ENCODE measurements around the gene KAT6B. TPM values are rescaled to one million over a fixed set of nuclear protein-coding genes. Genes with fewer than 3 reads are reported as not detected.

The KAT6B gene
- total and polyA plus RNA-seq, 8 donors, result 3.7 to 109 (median 34.3) TPM

GRCh38 chr10:74855027-74855426, 28.6 kb downstream of the KAT6B start:
- H3K4me1 ChIP-seq, result peaks cover 27 to 79% (median 50%) of the 10 kb centered on the region in 4 donors
- intact Hi-C loops (cut with DNase I; ENCODE audit: low total_unique reads), result no loop called here
- H3K36me3 ChIP-seq, result no peaks in the 10 kb centered on the region
- peak; percentile 46 to 48 for DNase-seq
- peak overlapping the region in 4 of 5 donors; percentile 9 to 74 (median 34) for H3K27ac ChIP-seq
- 17 to 28% (median 22%) methylated on average over 2 of the region's 2 CpGs for WGBS, 5 donors
- H3K9me3 ChIP-seq, result no peaks in the 10 kb centered on the region
- no peak overlapping the region for H3K4me3 ChIP-seq
- no peaks in the 10 kb centered on the region for H3K27me3 ChIP-seq
- TF ChIP-seq EP300 (IDR thresholded peaks at IDR 0.05), result no peak
- TF ChIP-seq CTCF (IDR thresholded peaks at IDR 0.05), result no peak
- no peak for TF ChIP-seq POLR2AphosphoS5 (IDR thresholded peaks at IDR 0.05)
- no peak for TF ChIP-seq POLR2A (IDR thresholded peaks at IDR 0.05)

GRCh38 chr10:74855439-74855838, 29.0 kb downstream of the KAT6B start:
- H3K36me3 ChIP-seq, result no peaks in the 10 kb centered on the region
- H3K27me3 ChIP-seq, result no peaks in the 10 kb centered on the region
- DNase-seq, result no peak
- H3K9me3 ChIP-seq, result no peaks in the 10 kb centered on the region
- H3K27ac ChIP-seq, result peak overlapping the region in 3 of 5 donors; percentile 14 to 74 (median 53)
- H3K4me1 ChIP-seq, result peaks cover 26 to 79% (median 50%) of the 10 kb centered on the region in 4 donors
- no peak overlapping the region for H3K4me3 ChIP-seq
- intact Hi-C loops (cut with DNase I; ENCODE audit: low total_unique reads), result no loop called here
- no peak for TF ChIP-seq CTCF (IDR thresholded peaks at IDR 0.05)
- no peak for TF ChIP-seq POLR2AphosphoS5 (IDR thresholded peaks at IDR 0.05)
- TF ChIP-seq POLR2A (IDR thresholded peaks at IDR 0.05), result no peak
- no peak for TF ChIP-seq EP300 (IDR thresholded peaks at IDR 0.05)

GRCh38 chr10:74856940-74857339, 30.5 kb downstream of the KAT6B start:
- Histone ChIP-seq H3K36me3 (no peaks in the 10 kb centered on the region), H3K4me3 (no peak overlapping the region), H3K9me3 (no peaks in the 10 kb centered on the region), H3K4me1 (peaks cover 19 to 75% (median 47%) of the 10 kb centered on the region in 4 donors), H3K27me3 (no peaks in the 10 kb centered on the region), H3K27ac (no peak overlapping the region)
- no peak for DNase-seq
- WGBS, 5 donors, result 90 to 95% (median 94%) methylated on average over 3 of the region's 3 CpGs
- TF ChIP-seq CTCF (IDR thresholded peaks at IDR 0.05) (no peak), POLR2A (IDR thresholded peaks at IDR 0.05) (no peak), EP300 (IDR thresholded peaks at IDR 0.05) (no peak), POLR2AphosphoS5 (IDR thresholded peaks at IDR 0.05) (no peak)
- intact Hi-C loops (cut with DNase I; ENCODE audit: low total_unique reads), result no loop called here

- no peaks in the 10 kb centered on the region for H3K36me3 ChIP-seq
- no peak for TF ChIP-seq POLR2AphosphoS5 (IDR thresholded peaks at IDR 0.05)
- TF ChIP-seq EP300 (IDR thresholded peaks at IDR 0.05), result no peak
- TF ChIP-seq CTCF (IDR thresholded peaks at IDR 0.05), result no peak
- DNase-seq, result no peak
- intact Hi-C loops (cut with DNase I; ENCODE audit: low total_unique reads), result no loop called here
- peaks cover 16 to 74% (median 45%) of the 10 kb centered on the region in 4 donors for H3K4me1 ChIP-seq
- no peaks in the 10 kb centered on the region for H3K27me3 ChIP-seq
- H3K4me3 ChIP-seq, result no peak overlapping the region
- H3K27ac ChIP-seq, result no peak overlapping the region
- WGBS, 5 donors, result 93 to 100% (median 97%) methylated on average over 1 of the region's 1 CpG
- no peaks in the 10 kb centered on the region for H3K9me3 ChIP-seq
Observed at GRCh38 chr10:74857586-74857985, 31.2 kb downstream of the KAT6B start.

All from stomach (tissue), 9 donors.